GM23248 (cell line): Measurements from ENCODE around the gene CIAO2A. TPM values are rescaled to one million over a fixed set of nuclear protein-coding genes. Genes with fewer than 3 reads are reported as not detected.

Experiments
- DNase-seq: peaks from one replicate; pipeline ENCODE4 v3.0.0-alpha.2; 2015
- H2AFZ ChIP-seq: fragments of 200-600 bp; sonication (generic); 2 replicates; pipeline ENCODE4 v1.6.1; 2016; ENCODE audit warnings: antibody characterized with exemption
- H3F3A ChIP-seq: fragments of 200-600 bp; sonication (generic); 2 replicates; pipeline ENCODE4 v1.6.1; 2016; ENCODE audit warnings: mild to moderate bottlenecking, antibody characterized with exemption, mixed run types; ENCODE audit not compliant: insufficient read depth
- H3K27ac ChIP-seq: fragments of 200-600 bp; sonication (generic); 2 replicates; pipeline ENCODE4 v1.5.1; 2016; ENCODE audit warnings: mild to moderate bottlenecking
- H3K27me3 ChIP-seq: fragments of 200-600 bp; sonication (generic); replicated peaks from 2 replicates; pipeline ENCODE4 v1.6.1; 2016; ENCODE audit warnings: mild to moderate bottlenecking; ENCODE audit not compliant: insufficient read depth
- H3K36me3 ChIP-seq: fragments of 200-600 bp; sonication (generic); 2 replicates; pipeline ENCODE4 v1.6.1; 2016; ENCODE audit warnings: low read depth, mild to moderate bottlenecking
- H3K4me1 ChIP-seq: fragments of 200-600 bp; sonication (generic); 2 replicates; pipeline ENCODE4 v1.6.1; 2016; ENCODE audit warnings: mild to moderate bottlenecking; ENCODE audit not compliant: insufficient read depth
- H3K4me2 ChIP-seq: fragments of 200-600 bp; sonication (generic); one replicate; pipeline ENCODE4 v1.6.1; 2016; ENCODE audit warnings: mild to moderate bottlenecking; ENCODE audit not compliant: unreplicated experiment
- H3K4me3 ChIP-seq: fragments of 200-600 bp; sonication (generic); 2 replicates; pipeline ENCODE4 v1.5.1; 2016; ENCODE audit warnings: mild to moderate bottlenecking
- H3K79me2 ChIP-seq: fragments of 200-600 bp; sonication (generic); 2 replicates; pipeline ENCODE4 v1.6.1; 2016; ENCODE audit warnings: mild to moderate bottlenecking; ENCODE audit not compliant: insufficient read depth
- H3K9ac ChIP-seq: fragments of 200-600 bp; sonication (generic); 2 replicates; pipeline ENCODE4 v1.6.1; 2016; ENCODE audit warnings: mild to moderate bottlenecking
- H3K9me2 ChIP-seq: fragments of 200-600 bp; sonication (generic); 2 replicates; pipeline ENCODE4 v1.6.1; 2016; ENCODE audit warnings: mixed run types, mild to moderate bottlenecking, moderate library complexity; ENCODE audit not compliant: insufficient read depth
- H3K9me3 ChIP-seq: fragments of 200-600 bp; sonication (generic); one replicate; pipeline ENCODE4 v1.6.1; 2017; ENCODE audit warnings: low read depth
- H4K20me1 ChIP-seq: fragments of 200-600 bp; sonication (generic); 2 replicates; pipeline ENCODE4 v1.6.0; 2016; ENCODE audit not compliant: insufficient read depth
- EZH2 ChIP-seq: fragments of 200-600 bp; sonication (generic); IDR thresholded peaks from 2 replicates; pipeline ENCODE4 v1.6.1; 2018; ENCODE audit warnings: antibody characterized with exemption, mild to moderate bottlenecking; ENCODE audit not compliant: insufficient read depth, poor library complexity, severe bottlenecking
- EZH2phosphoT487 ChIP-seq: fragments of 200-600 bp; sonication (generic); IDR thresholded peaks from 2 replicates; pipeline ENCODE4 v1.6.1; 2018; ENCODE audit warnings: antibody characterized with exemption, moderate library complexity, mild to moderate bottlenecking, low read depth; ENCODE audit not compliant: insufficient read depth
- WGBS, 2 experiments: methylation state at CpG; one replicate each; pipeline ENCODE4 v1.1.6; 2015 to 2017; ENCODE audit warnings: low lambda C conversion rate in 2 of 2, low coverage in 1 of 2; ENCODE audit errors: missing lambda C conversion rate in 2 of 2; 5-methylcytosine and 5-hydroxymethylcytosine counted together
- in situ Hi-C: fragments of 300-500 bp; cut with MboI; formaldehyde crosslinking; loops from 2 replicates; pipeline ENCODE4 v1.15.0; 2020
- polyA plus RNA-seq: library from polyadenylated mRNA; unstranded; fragments of >200 nt; fragmentation: Nextera tagmentation; extraction: Ambion mirVana; gene quantifications from 2 replicates; pipeline ENCODE4 v1.2.1, GENCODE V29; 2016
- total RNA-seq: library from RNA; depleted of rRNA; stranded (reverse); fragments of >200 nt; shearing (Covaris generic); gene quantifications from 2 replicates; pipeline ENCODE4 v1.2.3, GENCODE V29; 2014

Gene CIAO2A
- total and polyA plus RNA-seq, 2 experiments from 2014 or later = 40.5 to 93.8 TPM

DNA sequence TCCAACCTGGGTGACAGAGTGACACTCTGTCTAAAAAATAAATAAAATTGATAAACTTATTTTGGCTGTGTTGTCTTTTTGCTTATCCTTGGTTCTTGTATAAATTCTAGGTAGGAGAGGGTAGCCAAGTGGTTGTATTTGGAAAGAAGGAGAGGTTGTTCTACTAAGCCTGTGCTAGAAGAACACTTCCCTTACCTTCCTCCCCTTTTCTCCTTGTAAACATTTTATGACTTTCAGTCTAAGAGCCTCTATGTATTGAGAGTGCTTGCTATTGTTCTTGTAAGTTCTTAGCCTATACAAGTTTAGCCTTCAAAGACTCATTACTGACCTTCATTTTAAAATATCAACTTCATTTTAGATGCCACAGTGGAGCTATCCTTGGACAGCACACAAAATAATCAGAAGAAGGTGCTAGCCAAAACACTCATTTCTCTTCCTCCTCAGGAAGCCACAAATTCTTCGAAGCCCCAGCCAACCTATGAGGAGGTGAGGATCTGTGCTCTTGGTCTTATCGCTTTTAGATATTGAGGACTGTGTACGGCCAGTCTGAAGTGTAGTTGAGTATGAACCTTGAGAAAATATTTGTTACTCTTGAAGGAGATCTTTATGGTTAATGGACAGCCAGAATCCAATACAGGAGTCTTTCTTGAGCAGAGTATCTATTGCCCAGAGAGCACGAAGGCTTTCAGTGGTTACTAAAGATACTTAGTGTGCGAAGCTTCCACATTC, 24.3 kb upstream of the CIAO2A start:
- Histone ChIP-seq H3K36me3 (peaks cover 53% of the 10 kb centered on the region), H3K27ac (no peak overlapping the region), H3K79me2 (peaks cover 50% of the 10 kb centered on the region), H3K27me3 (no peaks in the 10 kb centered on the region), H3K4me1 (peaks cover 7% of the 10 kb centered on the region), H4K20me1 (no peaks in the 10 kb centered on the region), H3K9ac (no peak overlapping the region), H3K9me3 (no peaks in the 10 kb centered on the region), H3K9me2 (no peaks in the 10 kb centered on the region), H3K4me2 (no peak overlapping the region), H3K4me3 (no peak overlapping the region), H2AFZ (no peak overlapping the region), H3F3A (peaks cover 11% of the 10 kb centered on the region; the same call in 1 of the 2 replicates)
- DNase-seq = no peak
- in situ Hi-C loops = no loop called here
- WGBS, 2 experiments = 97 to 98% methylated on average over 5 of the region's 5 CpGs
- TF ChIP-seq EZH2 = no peak
- no peak for TF ChIP-seq EZH2phosphoT487

DNA sequence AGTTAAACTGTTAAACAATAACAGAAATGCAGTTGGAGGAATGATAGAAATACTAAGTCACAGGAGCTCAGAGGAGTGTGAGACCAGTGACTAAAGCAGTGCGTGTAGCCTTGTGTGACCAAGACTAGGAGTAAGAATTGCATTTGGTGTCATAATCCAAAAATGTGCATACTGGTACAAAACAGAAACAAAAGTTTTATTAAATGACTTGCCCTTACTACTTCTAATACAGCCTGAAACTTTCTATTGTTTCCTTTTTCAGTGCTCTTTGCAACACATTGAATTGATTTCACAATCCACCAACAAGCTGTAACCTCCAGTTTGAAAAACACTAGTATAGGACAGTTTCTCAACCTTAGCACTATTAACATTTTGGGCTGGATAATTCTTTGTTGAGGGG, 19.3 kb upstream of the CIAO2A start:
- Histone ChIP-seq H3K4me1 (peaks cover 22% of the 10 kb centered on the region), H3K4me2 (peak overlapping the region; percentile 10), H3F3A (peaks cover 20% of the 10 kb centered on the region; the same call in 1 of the 2 replicates), H3K9ac (peak overlapping the region; percentile 54), H3K27me3 (no peaks in the 10 kb centered on the region), H3K27ac (peak overlapping the region; percentile 89), H3K4me3 (no peak overlapping the region), H2AFZ (no peak overlapping the region), H3K79me2 (peaks cover 85% of the 10 kb centered on the region), H4K20me1 (no peaks in the 10 kb centered on the region), H3K36me3 (peaks cover 15% of the 10 kb centered on the region), H3K9me3 (no peaks in the 10 kb centered on the region), H3K9me2 (no peaks in the 10 kb centered on the region)
- DNase-seq = peak; percentile 88
- in situ Hi-C loops = no loop called here
- TF ChIP-seq EZH2 = no peak
- no peak for TF ChIP-seq EZH2phosphoT487
- WGBS, 2 experiments = 47 to 63% methylated on average over 1 of the region's 1 CpG

DNA sequence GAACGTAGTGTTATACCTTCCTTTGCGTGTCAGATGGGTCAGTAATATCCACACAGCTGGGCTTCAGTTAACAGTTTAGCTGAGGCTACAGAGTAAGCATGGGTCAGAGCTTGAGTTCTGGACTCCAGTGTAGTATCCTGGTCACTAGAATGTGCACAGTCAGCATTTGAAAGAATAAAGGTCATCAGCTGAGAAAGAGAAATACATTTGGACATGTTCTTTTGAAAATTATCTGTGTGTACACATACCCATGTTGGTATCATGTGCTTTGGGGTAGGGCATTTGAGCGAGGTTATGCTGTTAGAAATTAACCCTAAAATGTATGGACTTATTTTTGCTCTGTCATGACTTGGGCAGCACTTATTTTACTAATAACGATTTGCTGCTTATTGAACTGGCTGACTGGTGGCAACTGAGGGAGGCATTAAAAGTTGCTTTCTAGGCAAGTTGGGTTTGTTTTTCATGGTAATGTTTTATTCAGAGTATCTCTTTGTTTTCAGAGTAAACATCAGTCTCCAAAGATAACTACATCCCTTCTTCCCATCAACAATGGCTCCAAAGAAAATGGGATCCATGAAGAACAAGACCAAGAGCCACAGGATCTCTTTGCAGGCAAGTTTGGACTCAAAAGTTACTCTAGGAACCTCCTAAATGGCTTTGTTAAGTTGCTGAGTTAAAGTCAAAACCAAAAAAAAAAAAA, 18.6 kb upstream of the CIAO2A start:
- Histone ChIP-seq H3K27ac (peak overlapping the region; percentile 89), H3K4me3 (no peak overlapping the region), H3K9ac (peak overlapping the region; percentile 50), H3K79me2 (peaks cover 91% of the 10 kb centered on the region), H4K20me1 (no peaks in the 10 kb centered on the region), H3K4me2 (peak overlapping the region; percentile 10), H3K4me1 (peaks cover 22% of the 10 kb centered on the region), H2AFZ (no peak overlapping the region), H3K9me2 (no peaks in the 10 kb centered on the region), H3K9me3 (no peaks in the 10 kb centered on the region), H3K27me3 (no peaks in the 10 kb centered on the region), H3K36me3 (peaks cover 15% of the 10 kb centered on the region), H3F3A (peaks cover 20% of the 10 kb centered on the region; the same call in 1 of the 2 replicates)
- TF ChIP-seq EZH2 (no peak), EZH2phosphoT487 (no peak)
- 77 to 80% methylated on average over 4 of the region's 4 CpGs for WGBS, 2 experiments
- in situ Hi-C loops = no loop called here
- DNase-seq = peak; percentile 15

DNA sequence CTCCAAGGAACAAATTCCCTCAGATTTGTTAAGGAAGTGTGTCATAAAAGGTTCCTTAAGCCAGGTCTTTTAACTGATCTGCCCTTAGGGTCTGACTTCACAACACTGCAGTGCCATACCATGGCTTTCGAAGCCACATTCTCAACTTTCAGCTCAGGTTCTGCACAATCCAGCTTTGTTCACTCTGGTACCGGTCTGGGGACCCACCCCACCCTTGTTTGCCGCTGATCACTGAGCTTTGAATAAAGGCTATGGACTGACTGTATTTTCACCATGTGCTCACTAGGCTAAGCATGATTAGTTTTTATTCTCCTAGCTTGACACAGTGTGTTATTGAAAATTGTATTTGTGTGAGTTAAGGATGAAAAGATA, 18.0 kb upstream of the CIAO2A start:
- TF ChIP-seq EZH2 (no peak), EZH2phosphoT487 (no peak)
- Histone ChIP-seq H3K36me3 (peaks cover 15% of the 10 kb centered on the region), H2AFZ (no peak overlapping the region), H3K4me3 (no peak overlapping the region), H3K9ac (no peak overlapping the region), H3K4me2 (no peak overlapping the region), H3K4me1 (peaks cover 22% of the 10 kb centered on the region), H3K27me3 (no peaks in the 10 kb centered on the region), H3F3A (peaks cover 20% of the 10 kb centered on the region; the same call in 1 of the 2 replicates), H3K9me2 (no peaks in the 10 kb centered on the region), H3K27ac (peak overlapping the region; percentile 89), H3K79me2 (peaks cover 91% of the 10 kb centered on the region), H4K20me1 (no peaks in the 10 kb centered on the region; the same call in 1 of the 2 replicates), H3K9me3 (no peaks in the 10 kb centered on the region)
- DNase-seq = no peak
- WGBS, 2 experiments = 68 to 80% methylated on average over 3 of the region's 3 CpGs
- in situ Hi-C loops = no loop called here
